CD8-positive, alpha-beta memory T cell (primary cell): ENCODE measurements around the gene VPS72. TPM values are rescaled to one million over a fixed set of nuclear protein-coding genes. Genes with fewer than 3 reads are reported as not detected.

ENCODE experiments used
- polyA plus RNA-seq: library from polyadenylated mRNA; unstranded; fragments of 300-500 nt; fragmentation: Illumina TruSeq; gene quantifications from one replicate; pipeline ENCODE4 v1.2.3, GENCODE V29; 2021
- total RNA-seq, 2 experiments: library from RNA; stranded (reverse); gene quantifications; one replicate each; pipeline ENCODE4 v1.2.3, GENCODE V29; 2021

The VPS72 gene
- total and polyA plus RNA-seq, 3 experiments from 2014 or later = 68.3 to 85.4 (median 84.4) TPM

Other genes with a start within 250 kb of the VPS72 start
- gene CERS2, start 215.4 kb downstream of the VPS72 start, total RNA-seq = 100 to 1,000 TPM; 224 to 232 TPM
- gene CERS2, start 215.4 kb downstream of the VPS72 start, polyA plus RNA-seq = 167 TPM
- gene ANXA9, start 207.9 kb downstream of the VPS72 start, total RNA-seq = not detected
- gene ANXA9, start 207.9 kb downstream of the VPS72 start, polyA plus RNA-seq = not detected
- 1 to 10 TPM; 5.7 to 6.3 TPM for gene MINDY1, start 183.3 kb downstream of the VPS72 start, total RNA-seq
- 1.8 TPM for gene MINDY1, start 183.3 kb downstream of the VPS72 start, polyA plus RNA-seq
- 10 to 100 TPM; 14.6 to 16.8 TPM for gene PRUNE1, start 181.7 kb downstream of the VPS72 start, total RNA-seq
- gene PRUNE1, start 181.7 kb downstream of the VPS72 start, polyA plus RNA-seq = 49.4 TPM
- 1 to 10 TPM in 1 of 2 experiments, under 1 TPM in 1; 0.75 to 1.3 TPM for gene BNIPL, start 153.6 kb downstream of the VPS72 start, total RNA-seq
- 0.08 TPM for gene BNIPL, start 153.6 kb downstream of the VPS72 start, polyA plus RNA-seq
- gene C1orf56, start 142.4 kb downstream of the VPS72 start, total RNA-seq = 1 to 10 TPM; 1.6 to 2.3 TPM
- gene C1orf56, start 142.4 kb downstream of the VPS72 start, polyA plus RNA-seq = 2.7 TPM
- gene CDC42SE1, start 130.6 kb downstream of the VPS72 start, total RNA-seq = 100 to 1,000 TPM; 201 to 213 TPM
- 104 TPM for gene CDC42SE1, start 130.6 kb downstream of the VPS72 start, polyA plus RNA-seq
- 1 to 10 TPM; 3.3 to 3.9 TPM for gene MLLT11, start 129.8 kb downstream of the VPS72 start, total RNA-seq
- gene MLLT11, start 129.8 kb downstream of the VPS72 start, polyA plus RNA-seq = 4.7 TPM
- 10 to 100 TPM; 19.2 to 19.4 TPM for gene GABPB2, start 119.4 kb downstream of the VPS72 start, total RNA-seq
- gene GABPB2, start 119.4 kb downstream of the VPS72 start, polyA plus RNA-seq = 16.0 TPM
- 1 to 10 TPM; 2.9 to 3.1 TPM for gene SEMA6C, start 43.6 kb downstream of the VPS72 start, total RNA-seq
- 1.5 TPM for gene SEMA6C, start 43.6 kb downstream of the VPS72 start, polyA plus RNA-seq
- 10 to 100 TPM; 24.6 to 25.5 TPM for gene TNFAIP8L2, start 33.5 kb downstream of the VPS72 start, total RNA-seq
- 22.6 TPM for gene TNFAIP8L2, start 33.5 kb downstream of the VPS72 start, polyA plus RNA-seq
- 1 to 10 TPM; 4.6 to 5.5 TPM for gene LYSMD1, start 24.3 kb downstream of the VPS72 start, total RNA-seq
- 0.54 TPM for gene LYSMD1, start 24.3 kb downstream of the VPS72 start, polyA plus RNA-seq
- gene SCNM1, start 24.1 kb downstream of the VPS72 start, total RNA-seq = 10 to 100 TPM; 86.3 to 90.9 TPM
- 58.4 TPM for gene SCNM1, start 24.1 kb downstream of the VPS72 start, polyA plus RNA-seq
- gene TMOD4, start 14.2 kb downstream of the VPS72 start, total RNA-seq = 1 to 10 TPM; 2.4 to 3.7 TPM
- gene TMOD4, start 14.2 kb downstream of the VPS72 start, polyA plus RNA-seq = 1.0 TPM
- 10 to 100 TPM; 76.7 to 77.0 TPM for gene PIP5K1A, start 8.4 kb upstream of the VPS72 start, total RNA-seq
- 13.0 TPM for gene PIP5K1A, start 8.4 kb upstream of the VPS72 start, polyA plus RNA-seq
- gene PSMD4, start 64.5 kb upstream of the VPS72 start, total RNA-seq = 100 to 1,000 TPM; 250 to 256 TPM
- 239 TPM for gene PSMD4, start 64.5 kb upstream of the VPS72 start, polyA plus RNA-seq
- gene ZNF687, start 92.1 kb upstream of the VPS72 start, total RNA-seq = 10 to 100 TPM; 23.8 to 26.5 TPM
- 1.6 TPM for gene ZNF687, start 92.1 kb upstream of the VPS72 start, polyA plus RNA-seq
- gene PI4KB, start 137.2 kb upstream of the VPS72 start, total RNA-seq = 10 to 100 TPM; 59.9 to 65.5 TPM
- gene PI4KB, start 137.2 kb upstream of the VPS72 start, polyA plus RNA-seq = 67.5 TPM
- 10 to 100 TPM; 77.2 to 77.4 TPM for gene RFX5, start 157.1 kb upstream of the VPS72 start, total RNA-seq
- gene RFX5, start 157.1 kb upstream of the VPS72 start, polyA plus RNA-seq = 38.0 TPM
- gene SELENBP1, start 182.5 kb upstream of the VPS72 start, total RNA-seq = not detected
- not detected for gene SELENBP1, start 182.5 kb upstream of the VPS72 start, polyA plus RNA-seq
- 100 to 1,000 TPM; 479 to 492 TPM for gene PSMB4, start 209.4 kb upstream of the VPS72 start, total RNA-seq
- 60.1 TPM for gene PSMB4, start 209.4 kb upstream of the VPS72 start, polyA plus RNA-seq